Measurements from ENCODE around the gene TMEM184A.

DNA sequence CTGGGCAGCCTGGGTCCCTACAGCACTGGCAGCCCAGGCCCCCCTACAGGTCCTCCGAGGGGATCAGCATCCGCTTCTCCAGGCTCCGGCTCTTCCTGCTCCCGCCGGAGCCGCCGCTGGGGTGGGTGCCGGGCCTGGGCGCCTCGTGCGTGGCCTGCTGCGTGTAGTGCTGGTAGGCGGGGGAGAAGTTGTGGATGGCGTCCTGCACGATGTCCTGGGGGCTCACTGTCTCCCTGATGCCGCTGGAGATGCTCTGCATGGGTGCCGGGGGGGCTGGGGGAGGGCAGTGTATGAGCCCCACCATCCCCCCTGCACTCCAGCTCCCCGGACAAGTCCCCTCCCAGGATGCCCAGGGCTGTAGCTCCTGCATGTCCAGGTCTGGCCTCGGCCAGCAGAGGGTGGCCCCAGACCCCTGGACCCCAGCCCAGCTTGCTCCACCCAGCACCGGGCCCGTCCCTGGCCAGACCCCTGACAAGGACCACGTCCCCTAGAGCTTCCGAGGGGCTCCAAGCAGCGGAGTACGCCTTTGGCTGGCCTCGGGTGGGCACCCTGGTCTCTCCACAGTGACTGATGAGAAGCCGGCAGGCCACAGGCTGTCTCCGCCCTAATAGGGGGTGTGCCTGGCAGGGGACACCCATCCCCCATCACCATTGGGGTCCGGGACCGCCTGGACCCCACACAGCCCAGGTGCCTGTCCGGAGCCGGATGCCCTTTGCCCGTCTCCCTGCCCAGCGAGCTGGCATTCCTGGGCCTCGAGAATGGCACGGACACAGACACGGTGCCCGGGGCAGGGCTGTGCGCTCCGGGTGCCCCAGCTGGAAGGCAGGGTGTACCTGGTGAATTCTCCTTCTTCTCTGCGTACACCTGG is 8.9 kb downstream of the TMEM184A start:
- TF ChIP-seq EP300 (IDR thresholded peaks at IDR 0.05), result no peak
- TF ChIP-seq POLR2AphosphoS5 (IDR thresholded peaks at IDR 0.05), result no peak
- no peak for TF ChIP-seq CTCF (IDR thresholded peaks at IDR 0.05)

All from sigmoid colon (tissue), 4 donors.